IPS-15b (cell line): ENCODE results near the gene R3HCC1L.

Experiments used
- H3K27me3 ChIP-seq: one replicate; pipeline ENCODE4 v1.6.1; 2013; ENCODE audit warnings: low read length; ENCODE audit not compliant: control insufficient read depth, insufficient read depth
- H3K36me3 ChIP-seq: one replicate; pipeline ENCODE4 v1.6.1; 2013; ENCODE audit warnings: low read length; ENCODE audit not compliant: control insufficient read depth, insufficient read depth
- H3K4me1 ChIP-seq: one replicate; pipeline ENCODE4 v1.6.1; 2013; ENCODE audit warnings: mild to moderate bottlenecking, low read length; ENCODE audit not compliant: control insufficient read depth, insufficient read depth
- H3K4me3 ChIP-seq: one replicate; pipeline ENCODE4 v1.5.1; 2013; ENCODE audit warnings: low read depth, low read length
- H3K9ac ChIP-seq: one replicate; pipeline ENCODE4 v1.6.1; 2013; ENCODE audit warnings: low read depth, mild to moderate bottlenecking, low read length
- H3K9me3 ChIP-seq: one replicate; pipeline ENCODE4 v1.6.1; 2013; ENCODE audit warnings: mild to moderate bottlenecking, low read length; ENCODE audit not compliant: control insufficient read depth, insufficient read depth

The R3HCC1L gene

GRCh38 chr10:98265403-98266378 is 131.2 kb downstream of the R3HCC1L start:
- peaks cover 4% of the 10 kb centered on the region for H3K27me3 ChIP-seq
- no peaks in the 10 kb centered on the region for H3K9me3 ChIP-seq
- no peak overlapping the region for H3K4me3 ChIP-seq
- no peaks in the 10 kb centered on the region for H3K36me3 ChIP-seq
- no peak overlapping the region for H3K9ac ChIP-seq
- H3K4me1 ChIP-seq = peaks cover 8% of the 10 kb centered on the region

GRCh38 chr10:98266647-98267046 is 132.2 kb downstream of the R3HCC1L start:
- no peaks in the 10 kb centered on the region for H3K9me3 ChIP-seq
- no peak overlapping the region for H3K4me3 ChIP-seq
- no peak overlapping the region for H3K9ac ChIP-seq
- H3K27me3 ChIP-seq = peaks cover 4% of the 10 kb centered on the region
- peaks cover 8% of the 10 kb centered on the region for H3K4me1 ChIP-seq
- H3K36me3 ChIP-seq = no peaks in the 10 kb centered on the region

DNA sequence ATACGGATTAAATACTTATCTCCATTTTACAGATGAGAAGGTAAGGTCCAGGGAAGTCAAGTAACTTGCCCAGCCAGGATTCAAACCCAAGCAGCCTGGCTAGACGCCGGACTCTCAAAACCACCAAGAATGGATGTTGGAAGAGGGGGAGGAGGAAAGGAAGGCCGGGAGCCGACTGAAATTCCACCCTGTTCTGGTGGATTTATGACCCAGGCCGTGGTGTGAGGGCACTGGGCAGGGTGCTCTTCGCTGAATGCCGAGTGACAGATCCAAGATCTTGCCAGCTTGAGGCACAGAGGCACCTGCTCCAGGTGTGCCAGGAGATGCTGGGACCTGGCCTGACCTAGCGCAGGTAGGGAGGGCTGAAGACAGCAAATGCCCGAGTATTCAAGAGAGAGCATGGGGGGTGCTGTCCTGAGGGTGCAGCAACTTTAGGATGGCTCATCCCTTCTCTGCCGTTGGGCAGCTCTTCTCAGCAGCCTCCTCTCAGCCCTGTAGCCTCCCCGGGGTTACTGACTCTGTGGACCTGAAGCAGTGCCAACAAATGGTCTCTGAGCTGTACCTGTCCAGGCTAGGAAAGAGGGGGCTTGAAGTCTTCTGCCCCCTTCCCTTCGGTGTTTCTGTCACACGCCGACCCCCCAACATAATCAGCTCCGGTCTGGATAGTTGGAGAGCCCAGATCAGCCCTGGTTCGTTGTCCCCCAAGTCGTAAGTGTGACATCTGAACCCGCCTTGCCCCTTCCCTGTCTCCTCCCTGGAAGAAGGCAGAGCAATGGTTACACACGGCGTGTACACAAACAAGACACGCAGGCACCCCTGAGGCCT is 132.8 kb downstream of the R3HCC1L start:
- Histone ChIP-seq H3K4me1 (peaks cover 8% of the 10 kb centered on the region), H3K9ac (no peak overlapping the region), H3K36me3 (no peaks in the 10 kb centered on the region), H3K4me3 (peak overlapping the region; percentile 35), H3K9me3 (no peaks in the 10 kb centered on the region), H3K27me3 (peaks cover 4% of the 10 kb centered on the region)

- H3K4me1 ChIP-seq = peaks cover 11% of the 10 kb centered on the region
Measured at GRCh38 chr10:98267894-98268693, 133.6 kb downstream of the R3HCC1L start, which contains the start of gene LOXL4. LOXL4 (minus strand) TSS chr10:98268194; CDS start chr10:98263019, 5,175 bp downstream.

GRCh38 chr10:98268694-98269431 is 134.4 kb downstream of the R3HCC1L start:
- Histone ChIP-seq H3K4me1 (peaks cover 12% of the 10 kb centered on the region), H3K4me3 (peak overlapping the region; percentile 56), H3K9ac (no peak overlapping the region), H3K27me3 (peaks cover 4% of the 10 kb centered on the region), H3K36me3 (no peaks in the 10 kb centered on the region), H3K9me3 (no peaks in the 10 kb centered on the region)

More at GRCh38 chr10:98267894-98268693, 133.6 kb downstream of the R3HCC1L start, which contains the start of gene LOXL4:
- Histone ChIP-seq H3K27me3 (peaks cover 4% of the 10 kb centered on the region), H3K9ac (no peak within 1 kb of the TSS), H3K4me3 (peak within 1 kb of the TSS; percentile 56), H3K36me3 (no peaks in the 10 kb centered on the region), H3K9me3 (no peaks in the 10 kb centered on the region)

DNA sequence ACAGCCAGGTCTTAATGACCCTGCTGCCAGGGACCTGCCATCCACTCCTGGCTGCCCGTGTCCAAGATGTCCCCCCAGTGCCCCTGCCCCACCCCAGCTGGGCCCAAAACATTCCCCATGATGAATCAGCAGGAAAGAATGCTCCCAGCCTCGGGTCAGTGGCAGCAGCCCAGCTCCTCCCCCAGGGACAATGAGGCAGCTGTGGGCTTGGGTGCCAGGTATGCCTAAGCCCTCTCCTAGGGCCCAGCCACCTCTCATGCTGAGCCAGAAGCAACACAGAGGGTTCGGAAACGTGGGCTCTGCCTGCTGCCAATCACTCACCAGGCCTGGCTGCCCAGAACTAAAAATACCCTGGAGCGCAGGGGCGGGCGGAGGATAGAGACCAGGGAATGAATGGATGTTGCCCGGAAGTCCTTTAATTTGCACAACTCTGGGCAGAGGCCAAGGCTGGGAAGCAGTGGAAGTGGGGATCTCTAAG is 135.0 kb downstream of the R3HCC1L start:
- no peaks in the 10 kb centered on the region for H3K9me3 ChIP-seq
- H3K9ac ChIP-seq = no peak overlapping the region
- H3K4me1 ChIP-seq = peaks cover 12% of the 10 kb centered on the region
- no peak overlapping the region for H3K4me3 ChIP-seq
- peaks cover 4% of the 10 kb centered on the region for H3K27me3 ChIP-seq
- no peaks in the 10 kb centered on the region for H3K36me3 ChIP-seq

DNA sequence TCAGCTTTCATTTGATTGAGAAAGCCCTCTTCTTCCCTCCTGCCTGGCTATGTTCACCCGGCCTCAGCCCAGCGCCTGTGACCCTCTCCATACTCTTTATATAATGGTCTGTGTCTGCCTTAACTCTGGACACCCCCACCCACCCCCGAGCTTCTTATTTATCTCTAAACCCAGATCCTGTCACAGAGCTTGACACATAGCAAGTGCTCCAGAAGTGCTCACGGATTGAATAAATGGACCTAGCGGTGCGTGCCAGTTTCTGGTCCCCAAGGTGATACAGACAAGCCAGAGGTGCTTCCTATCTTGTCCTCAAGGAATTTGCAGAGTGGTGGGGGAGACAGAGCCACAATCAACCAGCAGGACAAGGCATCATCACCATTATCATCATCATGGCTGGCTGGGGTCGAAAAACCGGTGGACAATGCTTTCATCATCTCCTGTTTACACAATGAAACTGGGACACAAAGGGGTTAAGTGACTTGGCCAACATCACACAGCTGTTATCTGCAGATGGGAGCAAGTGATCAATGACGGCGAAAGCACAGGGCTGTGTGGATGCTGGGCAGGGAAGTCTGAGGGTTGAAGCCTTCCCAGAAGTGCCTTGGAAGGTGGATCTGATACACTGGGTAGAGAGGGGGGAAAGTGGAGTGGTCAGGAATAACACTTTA is 135.8 kb downstream of the R3HCC1L start:
- no peak overlapping the region for H3K9ac ChIP-seq
- H3K36me3 ChIP-seq = no peaks in the 10 kb centered on the region
- no peak overlapping the region for H3K4me3 ChIP-seq
- H3K9me3 ChIP-seq = no peaks in the 10 kb centered on the region
- peaks cover 12% of the 10 kb centered on the region for H3K4me1 ChIP-seq
- peaks cover 4% of the 10 kb centered on the region for H3K27me3 ChIP-seq

DNA sequence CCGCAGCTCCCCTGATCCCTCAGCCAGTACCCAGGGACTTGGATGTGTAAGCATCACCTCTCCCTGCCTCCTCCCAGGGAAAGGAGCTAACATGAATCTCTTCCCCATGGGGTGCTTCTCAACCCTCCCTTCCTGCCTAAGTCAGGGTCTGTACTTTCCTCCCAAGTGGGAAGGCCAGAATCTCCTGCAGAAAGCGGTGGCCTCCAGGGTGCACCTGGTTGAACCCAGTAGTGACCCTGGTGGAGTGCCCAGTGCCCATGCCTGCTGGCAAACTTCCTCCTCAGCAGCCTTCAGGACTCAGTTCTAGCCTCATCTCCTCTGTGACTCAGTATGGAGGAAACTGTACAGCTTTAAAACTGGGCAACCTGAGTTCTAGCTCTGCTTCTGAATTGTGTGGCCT is 136.3 kb downstream of the R3HCC1L start:
- H3K4me3 ChIP-seq = no peak overlapping the region

DNA sequence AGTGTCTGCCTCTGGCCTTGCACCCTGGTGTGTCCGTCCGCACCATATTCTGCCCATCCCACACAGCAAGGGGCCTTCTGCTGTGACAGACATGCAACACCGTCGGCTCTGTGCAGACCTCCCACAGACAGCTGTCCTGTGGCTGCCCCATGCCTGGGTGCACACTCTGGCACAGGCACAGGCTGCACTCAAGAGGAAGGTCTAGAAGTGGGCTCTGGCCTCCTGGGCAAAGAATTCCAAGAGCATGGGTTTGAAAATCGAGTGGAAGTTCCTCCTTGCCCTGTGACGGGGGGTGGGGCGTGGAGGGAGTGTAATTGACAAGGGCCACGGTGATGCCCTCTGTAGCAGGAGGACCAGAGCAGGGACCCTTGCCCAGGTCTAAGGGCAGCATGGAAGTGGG is 137.8 kb downstream of the R3HCC1L start:
- Histone ChIP-seq H3K9me3 (no peaks in the 10 kb centered on the region), H3K27me3 (peaks cover 4% of the 10 kb centered on the region), H3K4me1 (peaks cover 12% of the 10 kb centered on the region), H3K9ac (no peak overlapping the region), H3K4me3 (no peak overlapping the region), H3K36me3 (no peaks in the 10 kb centered on the region)

More for the DNA sequence above, 136.3 kb downstream of the R3HCC1L start:
- peaks cover 4% of the 10 kb centered on the region for H3K27me3 ChIP-seq
- H3K9me3 ChIP-seq = no peaks in the 10 kb centered on the region
- H3K9ac ChIP-seq = no peak overlapping the region
- H3K4me1 ChIP-seq = peaks cover 12% of the 10 kb centered on the region
- H3K36me3 ChIP-seq = no peaks in the 10 kb centered on the region

- no peaks in the 10 kb centered on the region for H3K9me3 ChIP-seq
- peaks cover 9% of the 10 kb centered on the region for H3K4me1 ChIP-seq
- H3K27me3 ChIP-seq = no peaks in the 10 kb centered on the region
- no peaks in the 10 kb centered on the region for H3K36me3 ChIP-seq
- H3K4me3 ChIP-seq = no peak overlapping the region
- H3K9ac ChIP-seq = no peak overlapping the region
Measured at GRCh38 chr10:98272656-98273055, 138.2 kb downstream of the R3HCC1L start.
